Esophagus mucosa (tissue), 1 donor: ENCODE data around the gene PNPLA7. TPM values are rescaled to one million over a fixed set of nuclear protein-coding genes. Genes with fewer than 3 reads are reported as not detected.
A peak's percentile ranks its signal among the peaks of the same experiment; 100 is the strongest.
"Not testable (repeated sequence)": the region's sequence is repeated elsewhere in the genome, so short reads cannot be mapped to it uniquely, and the experiment has no call there.

Experiments used
- ATAC-seq: fragments of 200-7000 bp; cut with Tn5 transposase; one replicate; pipeline ENCODE4 v1.9.1; 2020
- total RNA-seq: library from RNA; stranded (reverse); gene quantifications from one replicate; pipeline ENCODE4 v1.2.4, GENCODE V29; 2023
- donor health status: DM: yes; HTN: yes; CAD: no.

Gene PNPLA7
- total RNA-seq, 1 donor from 2014 or later = 1.0 TPM

DNA sequence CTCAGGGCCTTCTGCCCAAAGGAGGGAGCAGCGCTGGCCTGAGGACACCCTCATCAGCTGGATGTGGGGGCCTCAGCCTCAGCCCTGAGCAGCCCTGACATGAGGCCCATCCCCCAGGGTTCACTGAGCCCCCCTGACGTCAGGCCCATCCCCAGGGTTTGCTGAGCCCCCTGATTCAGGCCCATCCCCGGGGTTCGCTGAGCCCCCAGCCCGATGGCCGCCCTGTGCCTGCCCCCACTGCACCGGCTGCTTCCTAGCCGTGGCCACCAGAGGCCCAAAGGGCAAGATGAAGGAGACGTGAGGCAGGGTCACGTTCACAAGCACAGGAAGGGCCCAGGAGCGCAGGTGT is 71.6 kb downstream of the PNPLA7 start:
- no peak for ATAC-seq

- ATAC-seq = peak; percentile 34
Measured at GRCh38 chr9:137477778-137478612, 72.2 kb downstream of the PNPLA7 start.

- no peak for ATAC-seq
Measured at GRCh38 chr9:137476856-137477255, 73.3 kb downstream of the PNPLA7 start.

GRCh38 chr9:137475666-137476065 is 74.5 kb downstream of the PNPLA7 start:
- ATAC-seq = no peak

DNA sequence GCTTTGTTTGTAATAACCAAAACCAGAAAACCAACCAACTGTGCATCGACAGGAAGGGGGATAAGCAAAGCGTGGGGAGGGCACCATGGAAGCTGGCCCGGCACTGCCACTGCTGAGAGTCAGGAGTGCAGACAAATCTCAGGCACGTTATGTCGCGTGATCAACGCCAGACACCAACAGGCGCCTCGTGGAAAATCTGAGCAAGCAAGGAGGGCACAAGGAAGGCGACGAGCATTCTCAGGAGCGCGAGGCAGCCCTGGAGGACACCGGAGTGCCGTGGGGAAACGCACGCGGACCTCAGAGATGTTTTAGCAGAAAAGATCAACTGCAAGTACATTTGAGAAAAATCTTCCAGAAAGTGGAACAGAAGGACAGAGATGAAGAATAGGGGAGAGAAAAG is 75.9 kb downstream of the PNPLA7 start:
- ATAC-seq = no peak

GRCh38 chr9:137470785-137471184 is 79.4 kb downstream of the PNPLA7 start:
- ATAC-seq = no peak

GRCh38 chr9:137467896-137468295 is 82.3 kb downstream of the PNPLA7 start:
- no peak for ATAC-seq

GRCh38 chr9:137467161-137467581 is 83.0 kb downstream of the PNPLA7 start:
- ATAC-seq = no peak

DNA sequence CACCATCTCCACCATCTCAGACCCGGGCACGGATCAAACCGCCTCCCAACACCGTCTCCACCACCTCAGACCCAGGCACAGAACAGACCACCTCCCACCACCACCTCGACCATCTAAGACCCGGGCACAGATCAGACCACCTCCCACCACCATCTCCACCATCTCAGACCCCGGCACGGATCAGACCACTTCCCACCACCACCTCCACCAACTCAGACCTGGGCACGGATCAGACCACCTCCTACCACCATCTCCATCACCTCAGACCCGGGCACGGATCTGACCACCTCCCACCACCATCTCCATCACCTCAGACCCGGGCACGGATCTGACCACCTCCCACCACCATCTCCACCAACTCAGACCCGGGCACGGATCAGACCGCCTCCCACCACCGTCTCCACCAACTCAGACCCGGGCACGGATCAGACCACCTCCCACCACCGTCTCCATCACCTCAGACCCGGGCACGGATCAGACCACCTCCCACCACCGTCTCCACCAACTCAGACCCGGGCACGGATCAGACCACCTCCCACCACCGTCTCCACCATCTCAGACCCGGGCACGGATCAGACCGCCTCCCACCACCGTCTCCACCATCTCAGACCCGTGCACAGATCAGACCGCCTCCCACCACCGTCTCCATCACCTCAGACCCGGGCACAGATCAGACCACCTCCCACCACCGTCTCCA is 83.7 kb downstream of the PNPLA7 start:
- ATAC-seq = not testable (repeated sequence)

DNA sequence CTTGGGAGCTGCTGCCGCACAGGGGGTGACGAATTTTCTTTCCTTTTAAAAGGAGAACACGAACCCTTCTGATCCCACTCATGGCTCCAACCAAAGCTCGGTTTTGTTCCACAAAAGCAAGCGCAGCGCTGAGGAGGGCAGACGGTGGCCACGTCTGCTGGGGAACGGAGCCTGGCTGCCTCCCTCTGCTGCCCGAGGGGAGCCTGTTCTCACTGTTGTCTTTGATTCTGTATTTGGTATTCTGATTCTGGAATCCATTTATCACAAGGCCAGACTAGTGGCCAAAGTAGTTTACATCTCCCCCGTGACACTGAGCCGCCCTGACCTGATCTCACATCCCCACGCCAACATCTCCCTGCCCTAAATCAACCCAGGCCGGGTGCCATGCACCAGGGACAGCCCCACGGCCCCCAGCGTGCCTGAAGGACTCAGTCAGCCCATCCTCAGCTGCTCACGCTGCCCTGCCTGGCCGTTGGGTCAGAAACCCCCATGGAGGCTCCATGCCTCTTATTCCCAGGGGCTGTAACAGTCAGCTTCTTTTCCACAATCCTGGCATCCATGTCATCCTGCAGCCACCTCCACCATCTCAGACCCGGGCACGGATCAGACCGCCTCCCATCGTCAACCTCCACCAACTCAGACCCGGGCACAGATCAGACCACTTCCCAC is 84.3 kb downstream of the PNPLA7 start:
- ATAC-seq = no peak

DNA sequence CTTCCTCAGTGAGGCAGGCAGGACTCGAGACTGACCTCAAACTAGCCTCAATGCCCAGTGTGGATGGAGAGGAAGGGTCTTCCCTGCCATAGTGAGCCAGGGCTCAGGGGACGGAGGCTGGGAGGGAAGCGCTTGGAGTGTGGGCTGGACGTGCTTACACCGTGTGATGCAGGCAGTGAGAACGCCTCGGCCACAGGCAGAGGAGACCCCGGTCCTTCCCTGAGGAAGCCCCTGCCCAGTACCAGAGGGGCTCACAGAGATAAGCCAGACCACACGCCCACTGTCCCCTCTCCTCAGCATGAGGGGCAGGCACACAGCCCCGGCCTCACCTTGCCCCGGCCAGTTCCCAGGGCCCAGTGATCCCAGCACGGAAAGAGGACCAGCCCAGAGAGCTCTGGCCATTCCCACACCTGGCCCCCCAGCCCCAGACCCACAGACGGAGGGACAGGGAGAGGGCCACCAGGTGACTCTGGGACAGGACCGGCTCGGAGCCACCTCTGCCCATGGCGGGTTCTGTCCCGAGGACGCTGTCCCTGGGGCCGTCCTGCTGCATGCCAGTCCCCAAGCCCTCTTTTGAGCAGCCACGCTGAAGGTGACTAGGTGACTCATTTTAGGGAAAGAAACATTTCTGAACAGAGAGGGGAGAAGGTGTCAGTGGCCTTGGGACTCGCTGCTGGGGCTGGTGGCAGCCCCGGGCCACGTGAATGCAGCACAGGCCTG is 85.0 kb downstream of the PNPLA7 start:
- ATAC-seq = no peak

GRCh38 chr9:137464291-137464999 is 85.8 kb downstream of the PNPLA7 start:
- no peak for ATAC-seq

GRCh38 chr9:137463931-137464290 is 86.3 kb downstream of the PNPLA7 start:
- ATAC-seq = no peak

DNA sequence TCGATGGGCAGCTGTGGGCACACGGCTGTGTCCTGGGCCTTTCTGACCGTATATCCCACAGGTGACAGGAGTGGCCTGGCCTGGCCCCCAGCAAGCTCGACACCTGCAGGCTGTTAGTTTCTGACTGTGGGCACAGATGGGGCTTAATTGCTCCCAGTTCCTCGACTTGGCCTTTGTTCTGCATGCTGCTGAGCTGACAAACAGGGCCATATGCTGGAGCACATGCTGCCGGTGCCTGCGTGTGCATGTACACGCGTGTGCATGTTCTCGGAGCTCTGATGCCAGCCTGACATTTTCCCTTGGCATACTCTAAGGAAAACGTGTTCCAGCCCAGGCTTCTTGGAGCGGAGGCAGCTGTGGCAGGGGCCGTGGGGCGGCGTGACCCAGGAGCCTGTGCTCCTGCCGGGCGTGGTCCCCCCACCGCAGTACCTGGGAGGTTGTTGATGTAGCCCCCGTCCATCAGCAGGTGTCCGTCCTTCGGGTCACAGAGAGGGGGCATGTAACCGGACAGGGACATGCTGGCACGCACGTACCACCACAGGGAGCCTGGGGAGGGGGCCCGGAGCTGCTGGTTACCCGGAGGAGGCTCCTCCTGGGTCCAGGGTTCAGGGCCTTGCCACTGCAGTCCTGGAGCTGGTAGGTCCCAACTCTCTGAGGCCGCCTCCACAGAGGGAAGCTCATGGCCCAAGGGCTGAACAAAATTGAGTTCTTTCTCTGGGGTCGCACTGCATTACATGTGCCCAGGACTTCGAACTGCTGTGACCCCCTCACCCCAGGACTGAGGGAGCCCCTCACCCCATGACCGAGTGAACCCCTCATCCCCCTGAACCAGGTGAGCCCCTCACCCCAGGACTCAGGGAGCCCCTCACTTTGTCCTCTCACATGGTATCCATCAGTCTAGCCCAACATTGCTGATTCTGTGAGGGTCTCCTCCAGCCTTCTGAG is 86.9 kb downstream of the PNPLA7 start:
- ATAC-seq = no peak

DNA sequence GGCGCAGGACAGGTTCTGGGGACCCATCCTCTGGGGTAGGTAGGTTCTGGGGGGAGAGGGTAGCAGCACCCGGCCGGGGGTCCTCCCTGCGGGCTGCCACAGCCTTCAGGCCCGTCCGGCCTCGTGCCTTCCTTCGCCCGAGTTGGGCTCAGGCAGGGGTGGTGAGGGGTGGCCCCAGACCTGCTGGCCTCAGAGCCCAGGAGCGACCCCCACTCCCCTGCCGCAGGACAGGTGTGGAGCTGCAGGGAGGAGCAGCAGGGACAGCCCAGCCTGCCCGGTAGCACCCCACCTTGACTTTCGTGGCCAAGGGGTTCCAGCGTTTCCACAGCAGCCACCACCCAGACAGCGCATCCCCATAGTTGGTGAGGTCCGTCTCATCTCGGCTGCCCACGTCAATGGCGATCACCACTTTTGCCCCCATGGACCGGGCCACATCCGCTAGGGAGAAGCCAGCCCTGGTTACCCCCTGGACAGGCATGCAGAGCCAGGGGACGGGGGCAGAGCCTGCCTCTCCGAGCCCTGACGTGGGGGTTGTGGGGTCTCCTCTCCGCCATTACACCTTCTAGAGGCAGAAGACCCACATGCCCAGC is 87.7 kb downstream of the PNPLA7 start:
- ATAC-seq = no peak

- ATAC-seq = peak; percentile 9
Measured at GRCh38 chr9:137461663-137462395, 88.4 kb downstream of the PNPLA7 start.

GRCh38 chr9:137461316-137461662 is 88.9 kb downstream of the PNPLA7 start:
- no peak for ATAC-seq

DNA sequence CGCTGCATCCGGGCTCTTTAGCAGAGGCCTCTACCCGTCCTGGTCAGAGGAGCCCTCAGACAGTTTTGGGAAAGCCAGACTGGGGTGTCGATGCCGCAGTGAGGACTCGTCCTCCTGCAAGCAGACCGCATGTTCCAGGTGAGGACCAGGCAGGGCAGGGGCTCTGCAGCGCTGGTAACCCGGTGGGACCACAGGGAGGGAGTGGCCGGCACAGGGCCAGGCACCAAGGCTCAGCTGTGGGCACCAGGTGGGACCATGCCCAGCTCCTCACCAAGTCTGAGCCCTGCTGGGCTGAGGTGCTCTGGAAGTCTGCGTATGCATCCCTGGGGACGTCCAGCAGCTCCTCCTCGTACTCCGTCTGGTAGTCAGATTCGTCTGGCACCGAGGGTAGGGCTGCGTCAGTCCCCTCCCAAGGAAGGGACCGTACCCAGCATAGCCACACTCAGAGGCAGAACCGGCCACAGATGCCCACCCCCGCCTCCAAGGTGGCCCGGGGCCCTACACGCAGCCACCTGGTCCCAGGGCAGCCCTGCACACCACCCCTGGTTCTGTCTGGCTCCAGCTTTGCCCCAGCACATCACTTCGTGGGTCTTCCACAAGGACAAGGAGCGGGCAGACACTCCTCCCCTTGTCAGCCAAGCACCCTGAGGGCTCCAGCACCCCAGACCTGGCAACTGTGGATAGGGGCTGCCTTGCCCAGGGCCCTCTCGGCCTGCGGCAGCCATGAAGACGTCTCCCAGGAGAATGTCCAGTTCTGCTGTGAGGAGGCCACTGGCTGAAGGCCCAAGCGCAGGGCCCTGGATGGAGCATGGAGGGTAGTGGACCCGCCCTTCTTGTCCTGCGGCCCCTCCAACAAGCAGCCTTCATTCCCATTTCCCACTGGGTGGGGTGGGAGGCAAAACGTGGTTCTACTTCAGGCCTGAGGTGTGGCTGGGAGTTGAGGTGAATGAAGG is 89.6 kb downstream of the PNPLA7 start:
- ATAC-seq = no peak
